HG02798 (cell line): Measurements from ENCODE around the gene PPP6R2.
A peak's percentile ranks its signal among the peaks of the same experiment; 100 is the strongest.

Experiments used
- ATAC-seq: cut with Tn5 transposase; IDR thresholded peaks from one replicate; pipeline ENCODE4 v1.9.1; 2021; ENCODE audit warnings: mild to moderate bottlenecking; ENCODE audit not compliant: unreplicated experiment, poor library complexity

The PPP6R2 gene

GRCh38 chr22:50305923-50306566 is 37.1 kb upstream of the PPP6R2 start:
- peak; percentile 44 for ATAC-seq

- ATAC-seq, result peak; percentile 43
Observed at GRCh38 chr22:50306753-50307749, 36.1 kb upstream of the PPP6R2 start, which contains the start of gene PLXNB2. TSS of gene PLXNB2 (minus strand) at chr22:50307646. CDS start at chr22:50290584, 17,062 bp downstream.

DNA sequence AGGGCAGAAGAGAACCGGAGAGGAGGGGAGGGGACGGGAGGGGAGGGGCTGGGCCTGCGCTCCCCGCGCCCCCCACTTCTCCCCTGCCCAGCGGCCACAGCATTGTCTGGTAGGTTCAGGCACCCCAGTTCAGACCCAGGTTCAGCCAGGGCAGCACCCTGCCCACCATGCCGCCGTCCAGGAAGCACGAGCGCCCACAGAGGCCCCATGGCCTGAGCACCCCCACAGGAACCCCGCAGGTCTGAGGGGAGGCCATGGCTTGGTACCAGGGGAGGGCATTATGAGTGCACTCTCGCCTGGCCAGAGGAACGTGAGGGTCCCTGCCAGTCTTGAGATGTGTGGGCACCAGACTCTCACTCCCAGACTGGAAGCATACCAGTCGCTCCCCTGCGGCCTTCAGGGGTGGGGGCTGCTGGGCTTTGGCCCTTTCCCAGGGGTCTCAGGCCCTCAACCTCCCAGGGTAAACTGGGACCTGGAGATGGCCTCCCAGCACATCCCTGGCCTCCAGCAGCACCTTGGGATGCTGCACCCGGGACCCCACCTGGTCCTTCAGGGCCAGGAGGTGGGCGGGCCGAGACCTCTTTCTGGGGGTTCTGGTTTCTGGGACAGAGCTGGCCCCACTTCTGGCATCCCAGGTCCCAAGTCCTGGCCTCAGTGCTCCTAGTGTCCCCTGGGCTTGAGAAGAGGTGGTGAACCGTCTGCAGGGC is 35.1 kb upstream of the PPP6R2 start:
- no peak for ATAC-seq

DNA sequence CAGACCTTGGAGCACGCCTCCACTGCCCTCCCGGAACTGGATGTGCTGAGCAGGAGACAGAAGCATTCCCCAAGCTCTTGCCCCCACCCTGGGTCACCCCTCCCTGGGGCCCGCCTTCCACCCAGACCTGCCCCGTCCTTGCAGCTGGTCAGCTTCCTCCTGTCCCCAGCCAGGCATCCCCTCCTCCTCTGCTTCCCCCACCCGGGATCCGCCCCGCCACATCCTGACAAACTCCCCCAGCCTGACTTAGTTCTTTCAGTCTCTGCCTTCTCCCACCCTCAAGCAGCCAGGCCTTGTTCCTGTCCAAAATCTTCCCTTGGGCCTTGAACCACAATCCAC is 34.6 kb upstream of the PPP6R2 start:
- no peak for ATAC-seq

DNA sequence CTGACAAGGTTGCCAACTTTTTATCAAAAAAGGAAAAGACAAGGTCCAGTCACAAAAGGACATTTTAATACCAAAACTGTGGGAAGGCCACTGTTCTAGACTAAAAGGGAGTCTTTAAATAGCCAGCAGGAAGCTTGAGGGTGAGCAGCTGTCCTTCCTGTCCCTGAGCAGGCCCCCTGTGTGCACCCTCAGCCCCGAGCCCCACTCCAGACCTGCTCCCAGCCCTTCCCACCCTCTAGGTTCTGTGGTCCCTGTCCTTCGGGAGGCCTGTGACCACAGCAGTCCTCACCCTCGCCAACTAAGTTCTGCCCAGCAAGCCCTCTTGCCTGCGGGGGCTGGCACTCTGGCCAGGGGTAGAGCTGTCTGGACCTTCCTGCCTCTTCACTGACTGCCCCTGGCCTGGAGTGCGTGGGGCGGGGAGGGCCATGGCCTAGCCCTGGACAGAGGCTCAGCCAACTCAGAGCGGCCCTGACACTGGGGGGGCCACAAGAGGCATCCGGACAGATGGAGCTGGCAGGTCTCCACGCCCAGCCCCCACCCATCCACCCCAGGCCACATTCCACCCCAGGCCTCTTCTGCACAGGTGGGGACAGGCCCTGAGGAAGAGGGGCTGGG is 34.0 kb upstream of the PPP6R2 start:
- ATAC-seq, result no peak

DNA sequence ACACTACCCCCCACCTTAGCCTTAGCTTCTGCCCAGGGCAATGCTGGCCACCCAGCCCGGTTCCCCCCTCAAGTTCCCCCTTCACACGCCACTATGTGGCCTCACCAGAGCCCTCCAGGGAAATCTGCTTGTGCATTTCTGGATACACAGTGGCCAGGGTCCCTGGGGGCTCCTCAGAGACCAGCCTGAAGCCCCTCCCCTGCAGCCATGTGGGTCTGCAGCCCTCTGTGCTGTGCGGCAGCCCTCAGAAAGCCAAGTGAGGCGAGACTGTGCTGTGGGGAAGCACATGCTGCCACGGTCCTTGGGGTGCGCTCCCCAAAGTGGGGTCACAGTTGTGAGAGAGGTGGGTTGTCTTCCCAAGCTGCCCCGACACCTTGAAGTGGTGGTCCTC is 33.5 kb upstream of the PPP6R2 start:
- ATAC-seq, result no peak

DNA sequence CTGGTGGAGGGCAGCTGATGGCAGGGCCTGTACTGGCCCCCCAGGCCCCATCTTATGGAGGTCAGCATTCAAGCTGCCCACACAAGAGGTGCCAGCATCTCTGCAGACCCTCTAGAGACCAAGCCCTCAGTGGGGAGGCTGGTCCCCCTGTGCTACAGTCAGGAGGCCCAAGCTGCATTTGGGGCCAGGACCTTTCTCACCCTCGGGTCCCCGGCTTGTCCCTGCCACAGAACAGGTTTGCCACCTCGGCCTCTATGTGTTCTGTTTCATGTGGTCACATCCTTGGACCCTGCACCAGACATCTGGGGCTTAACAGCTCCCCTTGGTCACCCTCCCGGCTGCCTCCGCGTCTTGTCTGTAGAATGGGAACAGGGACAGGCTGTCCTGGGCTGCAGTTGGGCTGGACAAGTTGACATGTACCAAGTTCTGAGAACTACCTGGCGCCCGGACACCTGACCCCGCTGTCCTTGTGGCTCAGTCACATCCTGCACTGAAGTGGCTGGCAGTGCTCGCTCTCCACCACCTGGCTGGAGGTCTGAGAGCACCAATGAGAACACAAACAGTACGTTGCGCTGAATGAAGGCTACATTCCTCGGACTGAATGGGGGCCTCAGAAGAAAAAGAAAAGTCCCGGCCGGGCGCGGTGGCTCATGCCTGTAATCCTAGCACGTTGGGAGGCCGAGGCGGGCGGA is 33.0 kb upstream of the PPP6R2 start:
- no peak for ATAC-seq

GRCh38 chr22:50310949-50311444 is 32.1 kb upstream of the PPP6R2 start:
- no peak for ATAC-seq

DNA sequence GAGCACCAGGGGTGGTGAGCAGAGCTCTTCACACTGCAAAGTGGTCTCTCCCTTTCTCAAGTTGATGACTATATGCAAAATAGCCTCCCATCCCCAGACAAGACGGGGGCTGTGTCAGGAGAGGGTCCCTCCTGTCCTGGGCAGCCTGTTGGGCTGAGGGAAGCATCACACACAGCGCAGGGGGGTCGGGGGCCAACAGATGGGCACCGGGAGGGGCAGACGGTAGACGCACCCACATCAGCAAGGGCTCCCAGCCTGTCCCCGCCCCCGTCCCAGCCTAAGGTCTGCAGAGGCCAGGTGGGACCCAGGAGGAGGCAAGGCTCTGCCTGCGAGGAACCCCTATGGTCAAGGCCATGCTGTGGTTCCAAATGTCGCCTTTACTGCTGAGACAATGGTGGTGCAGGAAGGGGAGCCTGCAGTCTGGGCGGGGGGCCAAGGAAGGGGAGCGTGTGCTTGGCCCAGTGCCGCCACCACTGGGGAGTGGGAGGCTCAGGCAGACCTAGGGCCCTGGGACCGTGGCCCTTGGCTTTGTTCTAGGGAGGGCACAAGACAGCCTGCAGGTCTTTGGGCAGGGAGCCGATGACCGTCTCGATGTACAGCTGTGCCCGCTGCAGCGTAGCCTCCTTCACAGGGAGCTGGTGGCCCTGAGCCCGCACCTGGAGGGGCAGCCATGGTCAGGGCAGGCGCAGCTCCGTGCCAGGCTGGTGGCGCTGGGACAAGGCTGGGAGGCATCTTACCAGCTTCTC is 31.3 kb upstream of the PPP6R2 start:
- ATAC-seq, result no peak

DNA sequence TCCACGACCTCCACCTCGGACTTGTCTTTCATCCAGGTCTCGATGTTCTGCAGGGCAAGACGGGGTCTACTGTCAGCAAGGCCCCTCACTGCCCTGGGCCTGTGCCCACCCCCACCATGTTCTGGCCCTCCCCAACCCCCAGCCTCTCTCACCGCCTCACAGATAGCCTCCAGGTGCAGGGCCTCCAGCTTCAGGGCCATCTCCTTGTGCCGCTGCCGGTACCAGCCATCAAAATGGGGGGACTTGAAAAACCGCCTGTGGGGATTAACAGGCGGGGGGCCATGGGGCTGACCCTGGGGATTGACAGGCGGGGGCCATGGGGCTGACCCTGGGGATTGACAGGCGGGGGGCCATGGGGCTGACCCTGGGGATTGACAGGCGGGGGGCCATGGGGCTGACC is 30.8 kb upstream of the PPP6R2 start:
- ATAC-seq, result no peak

- ATAC-seq, result no peak
Observed at GRCh38 chr22:50313021-50313420, 30.1 kb upstream of the PPP6R2 start.

- no peak for ATAC-seq
Observed at GRCh38 chr22:50313600-50313999, 29.5 kb upstream of the PPP6R2 start.

DNA sequence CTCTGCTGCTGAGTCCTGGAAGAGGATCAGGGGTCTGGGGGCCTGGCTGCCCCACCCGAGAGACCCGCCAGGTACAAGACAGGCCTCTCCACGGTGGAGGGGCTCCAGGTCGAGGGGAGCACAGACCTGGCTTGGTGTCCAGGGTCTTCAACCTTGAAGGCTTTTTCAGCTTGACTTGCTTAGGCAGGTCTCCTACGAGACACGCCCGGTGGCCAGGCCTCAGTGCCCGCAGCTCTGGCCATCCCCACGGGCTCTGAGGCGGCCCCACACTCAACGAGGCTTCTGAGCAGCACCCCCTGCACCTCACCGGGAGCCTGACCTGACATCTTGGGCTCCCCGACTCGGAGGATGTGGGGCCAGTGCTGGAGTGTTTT is 29.1 kb upstream of the PPP6R2 start:
- ATAC-seq, result no peak

DNA sequence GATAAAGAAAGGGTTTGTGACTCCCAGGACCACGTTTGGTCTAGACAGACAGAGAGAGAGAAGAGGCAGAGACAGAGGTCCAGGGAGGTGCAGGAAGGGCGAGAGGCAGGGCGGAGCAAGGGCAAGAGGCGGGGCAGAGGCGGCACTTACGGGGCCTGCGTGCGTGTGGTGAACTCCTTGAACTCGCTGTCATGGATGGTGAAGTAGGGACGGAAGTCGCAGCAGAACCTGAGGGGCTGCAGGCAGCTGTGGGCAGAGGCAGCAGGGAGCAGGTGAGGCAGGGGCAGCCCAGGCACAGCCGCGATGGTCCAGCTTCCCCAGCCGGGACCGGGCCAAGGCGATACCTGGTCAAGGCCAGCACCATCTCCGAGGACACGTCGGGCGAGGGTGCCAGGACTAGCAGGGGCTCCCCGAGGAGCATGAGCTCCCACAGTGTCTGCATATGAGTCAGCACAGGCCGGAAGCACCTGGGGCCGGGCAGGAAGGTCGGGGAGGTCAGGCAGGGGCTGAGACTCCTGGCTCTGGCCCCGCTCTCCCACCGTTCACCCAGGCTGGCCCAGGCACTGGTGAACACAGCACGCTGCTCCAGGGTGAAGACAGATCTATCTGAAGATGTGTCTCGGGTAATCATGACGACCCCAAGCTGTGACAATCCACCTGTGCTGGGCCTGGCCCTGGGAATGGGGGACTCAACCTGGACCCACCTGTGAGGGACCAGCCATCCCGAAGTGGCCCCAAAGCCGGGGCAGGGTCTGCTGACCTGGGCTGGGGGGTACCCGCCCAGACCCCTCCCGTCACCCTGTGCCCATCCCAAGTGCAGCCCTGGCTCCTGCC is 28.5 kb upstream of the PPP6R2 start:
- peak; percentile 74 for ATAC-seq

DNA sequence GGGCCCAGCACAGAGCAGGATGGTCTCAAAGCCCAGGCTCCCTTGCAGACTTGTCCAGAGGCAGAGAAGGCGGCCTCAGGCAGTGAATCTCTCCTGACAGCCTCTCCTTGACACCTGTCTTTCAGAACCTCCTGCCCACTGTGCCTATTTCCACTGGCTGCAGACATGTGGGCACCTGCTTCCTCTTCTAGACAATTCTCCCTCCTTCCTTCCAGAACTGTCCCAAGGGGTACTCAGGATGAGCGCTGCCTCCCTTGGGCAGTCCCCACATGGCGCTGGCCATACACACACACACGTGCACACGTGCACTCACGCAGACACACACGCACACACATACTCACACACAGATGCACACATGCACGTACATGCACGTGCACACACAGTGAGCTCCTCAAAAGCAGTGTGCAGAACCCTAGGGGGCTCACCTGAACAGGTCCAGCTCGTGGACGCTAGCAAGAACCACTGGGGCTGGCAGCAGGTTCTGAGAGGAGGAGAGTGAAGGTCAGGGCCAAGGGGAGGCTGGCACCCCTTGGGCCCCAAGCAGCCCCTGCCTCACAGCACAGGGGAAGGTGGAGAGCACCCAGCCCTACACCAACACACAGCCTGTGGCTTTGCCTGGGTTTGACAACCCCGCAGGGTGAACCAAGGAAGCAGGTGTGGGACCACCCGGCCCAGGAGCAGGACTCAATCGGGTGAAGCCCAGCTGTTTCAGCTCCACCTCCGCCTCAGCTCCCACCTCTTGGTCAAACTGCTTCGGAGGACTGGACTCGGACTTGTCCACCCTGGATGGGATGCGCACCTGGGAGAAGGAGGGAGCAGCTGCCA is 27.6 kb upstream of the PPP6R2 start:
- no peak for ATAC-seq

DNA sequence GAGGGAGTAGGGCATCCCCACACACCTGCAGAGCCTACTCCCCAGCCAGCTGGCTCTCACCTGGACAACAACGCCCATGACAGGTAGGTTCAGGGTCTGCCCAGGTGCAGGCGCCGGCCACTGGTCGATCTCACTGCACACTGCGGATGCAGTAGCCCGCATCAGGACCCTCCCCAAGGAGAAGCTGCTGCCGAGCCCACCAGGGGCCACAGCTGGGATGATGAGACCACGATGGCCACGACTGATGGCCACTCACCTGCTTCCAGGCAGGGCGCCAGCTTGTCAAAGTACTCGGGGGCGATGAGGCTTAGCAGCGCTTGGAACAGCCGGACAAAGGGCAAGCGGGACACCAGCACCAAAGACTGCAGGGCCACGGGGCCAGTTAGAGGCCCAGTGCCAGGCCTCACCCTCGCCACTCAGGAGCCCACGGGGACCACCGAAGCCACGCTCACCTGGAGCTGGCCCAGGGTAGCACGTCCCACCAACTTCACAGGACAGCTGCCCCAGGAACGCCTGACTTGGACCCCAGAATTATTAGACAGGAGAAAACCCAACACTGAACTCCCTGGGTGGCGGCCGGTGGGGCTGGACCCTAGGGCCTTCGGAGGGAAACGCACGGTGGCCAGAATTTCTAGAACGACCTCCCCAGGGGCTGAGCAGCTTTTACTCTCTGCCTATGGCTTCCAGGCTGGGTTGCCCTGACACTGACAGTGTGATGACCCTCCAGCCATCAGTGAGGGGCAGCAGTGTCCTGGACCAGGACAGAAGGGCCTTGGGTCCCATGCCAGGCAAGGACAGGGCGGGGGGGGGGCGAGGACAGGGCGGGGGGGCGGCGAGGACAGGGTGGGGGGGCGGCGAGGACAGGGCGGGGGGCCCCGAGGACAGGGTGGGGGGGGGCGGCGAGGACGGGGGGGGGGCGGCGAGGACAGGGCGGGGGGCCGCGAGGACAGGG is 26.7 kb upstream of the PPP6R2 start:
- ATAC-seq, result no peak
